Smooth muscle cell (in vitro differentiated cells): ENCODE results near the gene LDLRAD2. TPM values are rescaled to one million over a fixed set of nuclear protein-coding genes. Genes with fewer than 3 reads are reported as not detected.

ENCODE experiments used
- DNase-seq: peaks from one replicate; lab custom pipeline; 2025; ENCODE audit not compliant: unreplicated experiment; lab: John Stamatoyannopoulos, UW
- H2AFZ ChIP-seq: fragments of 200-600 bp; sonication (generic); 2 replicates; pipeline ENCODE4 v1.6.0; 2016; ENCODE audit warnings: antibody characterized with exemption, low read depth, mild to moderate bottlenecking
- H3F3A ChIP-seq: fragments of 200-600 bp; sonication (generic); 2 replicates; pipeline ENCODE4 v1.6.0; 2017; ENCODE audit warnings: antibody characterized with exemption, low read depth
- H3K27ac ChIP-seq: fragments of 200-600 bp; sonication (generic); 2 replicates; pipeline ENCODE4 v1.5.1; 2016; ENCODE audit warnings: low read depth, mild to moderate bottlenecking
- H3K27me3 ChIP-seq: fragments of 200-600 bp; sonication (generic); 2 replicates; pipeline ENCODE4 v1.6.1; 2016; ENCODE audit warnings: low read depth, mild to moderate bottlenecking
- H3K36me3 ChIP-seq: fragments of 200-600 bp; sonication (generic); 2 replicates; pipeline ENCODE4 v1.5.1; 2016; ENCODE audit warnings: low read depth
- H3K4me1 ChIP-seq: fragments of 200-600 bp; sonication (generic); 2 replicates; pipeline ENCODE4 v1.5.1; 2016; ENCODE audit warnings: low read depth
- H3K4me2 ChIP-seq: fragments of 200-600 bp; sonication (generic); 2 replicates; pipeline ENCODE4 v1.6.0; 2016; ENCODE audit warnings: mild to moderate bottlenecking
- H3K4me3 ChIP-seq: fragments of 200-600 bp; sonication (generic); 2 replicates; pipeline ENCODE4 v1.5.1; 2016; ENCODE audit warnings: mild to moderate bottlenecking
- H3K79me2 ChIP-seq: fragments of 200-600 bp; sonication (generic); 2 replicates; pipeline ENCODE4 v1.6.0; 2016; ENCODE audit warnings: low read depth, mild to moderate bottlenecking
- H3K9ac ChIP-seq: fragments of 200-600 bp; sonication (generic); 2 replicates; pipeline ENCODE4 v1.6.0; 2016; ENCODE audit warnings: low read depth
- H3K9me3 ChIP-seq: fragments of 200-600 bp; sonication (generic); replicated peaks from 2 replicates; pipeline ENCODE4 v1.5.1; 2016; ENCODE audit warnings: low read depth
- H4K20me1 ChIP-seq: fragments of 200-600 bp; sonication (generic); 2 replicates; pipeline ENCODE4 v1.6.0; 2016; ENCODE audit warnings: low read depth
- CTCF ChIP-seq: fragments of 200-600 bp; sonication (generic); IDR thresholded peaks from 2 replicates; pipeline ENCODE4 v1.5.1; 2017; ENCODE audit warnings: borderline replicate concordance, mild to moderate bottlenecking, antibody characterized with exemption; ENCODE audit not compliant: insufficient read depth, poor library complexity, severe bottlenecking
- WGBS: methylation state at CpG from one replicate; pipeline ENCODE4 v1.1.7; 2016; ENCODE audit warnings: low lambda C conversion rate; 5-methylcytosine and 5-hydroxymethylcytosine counted together
- polyA plus RNA-seq: library from polyadenylated mRNA; unstranded; fragments of >200 nt; fragmentation: Nextera tagmentation; extraction: Ambion mirVana; gene quantifications from 2 replicates; pipeline ENCODE4 v1.2.1, GENCODE V29; 2016
- total RNA-seq: library from RNA; depleted of rRNA; stranded (reverse); fragments of >200 nt; gene quantifications from 2 replicates; pipeline ENCODE4 v1.2.3, GENCODE V29; 2014

Gene LDLRAD2
- total and polyA plus RNA-seq, 2 experiments from 2014 or later: 0.04 to 7.9 TPM

DNA sequence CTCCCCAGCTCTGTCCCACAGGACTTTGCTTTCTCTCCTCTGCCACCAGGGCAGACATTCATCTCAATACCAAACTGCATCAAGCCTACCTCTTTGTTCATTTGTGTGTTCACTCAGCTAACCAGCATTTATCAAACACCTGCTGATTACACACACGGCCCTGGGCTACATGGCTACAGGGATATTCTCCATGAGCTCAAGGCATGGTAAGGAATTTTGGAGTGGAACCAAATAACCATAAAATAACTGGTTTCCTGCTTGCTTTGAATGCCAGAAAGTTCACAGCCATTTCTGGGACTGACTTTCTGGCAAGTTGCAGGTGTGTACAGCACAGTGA lies 54.6 kb downstream of the LDLRAD2 start:
- H4K20me1 ChIP-seq: no peaks in the 10 kb centered on the region
- WGBS: 100% methylated on average over 1 of the region's 1 CpG
- H3K36me3 ChIP-seq: no peaks in the 10 kb centered on the region
- no peaks in the 10 kb centered on the region for H3K9me3 ChIP-seq
- no peaks in the 10 kb centered on the region for H3K27me3 ChIP-seq
- no peak for DNase-seq
- no peak overlapping the region for H3K9ac ChIP-seq
- no peak overlapping the region for H3K27ac ChIP-seq
- no peaks in the 10 kb centered on the region for H3K4me1 ChIP-seq
- H2AFZ ChIP-seq: no peak overlapping the region
- no peak overlapping the region for H3K4me2 ChIP-seq
- no peaks in the 10 kb centered on the region for H3K79me2 ChIP-seq
- no peak for TF ChIP-seq CTCF
- H3F3A ChIP-seq: no peaks in the 10 kb centered on the region
- H3K4me3 ChIP-seq: no peak overlapping the region

GRCh38 chr1:21867451-21867996 lies 55.5 kb downstream of the LDLRAD2 start:
- no peak for DNase-seq
- no peaks in the 10 kb centered on the region for H3K9me3 ChIP-seq
- no peak overlapping the region for H3K27ac ChIP-seq
- H3K79me2 ChIP-seq: no peaks in the 10 kb centered on the region
- H3K4me1 ChIP-seq: no peaks in the 10 kb centered on the region
- no peaks in the 10 kb centered on the region for H4K20me1 ChIP-seq
- 95% methylated on average over 5 of the region's 5 CpGs for WGBS
- no peaks in the 10 kb centered on the region for H3K27me3 ChIP-seq
- no peak overlapping the region for H3K4me2 ChIP-seq
- H3K4me3 ChIP-seq: no peak overlapping the region
- no peak overlapping the region for H2AFZ ChIP-seq
- H3F3A ChIP-seq: no peaks in the 10 kb centered on the region
- no peak overlapping the region for H3K9ac ChIP-seq
- TF ChIP-seq CTCF: no peak
- H3K36me3 ChIP-seq: no peaks in the 10 kb centered on the region

- Histone ChIP-seq H2AFZ (no peak overlapping the region), H3K27me3 (no peaks in the 10 kb centered on the region), H3K4me1 (no peaks in the 10 kb centered on the region), H3K36me3 (no peaks in the 10 kb centered on the region), H3K4me3 (no peak overlapping the region), H3K4me2 (no peak overlapping the region), H3K9ac (no peak overlapping the region), H3K79me2 (no peaks in the 10 kb centered on the region), H3F3A (no peaks in the 10 kb centered on the region), H4K20me1 (no peaks in the 10 kb centered on the region), H3K9me3 (no peaks in the 10 kb centered on the region), H3K27ac (no peak overlapping the region)
- TF ChIP-seq CTCF: no peak
- DNase-seq: no peak
- 98% methylated on average over 7 of the region's 7 CpGs for WGBS
These were observed 56.4 kb downstream of the LDLRAD2 start for GRCh38 chr1:21868482-21868881.

DNA sequence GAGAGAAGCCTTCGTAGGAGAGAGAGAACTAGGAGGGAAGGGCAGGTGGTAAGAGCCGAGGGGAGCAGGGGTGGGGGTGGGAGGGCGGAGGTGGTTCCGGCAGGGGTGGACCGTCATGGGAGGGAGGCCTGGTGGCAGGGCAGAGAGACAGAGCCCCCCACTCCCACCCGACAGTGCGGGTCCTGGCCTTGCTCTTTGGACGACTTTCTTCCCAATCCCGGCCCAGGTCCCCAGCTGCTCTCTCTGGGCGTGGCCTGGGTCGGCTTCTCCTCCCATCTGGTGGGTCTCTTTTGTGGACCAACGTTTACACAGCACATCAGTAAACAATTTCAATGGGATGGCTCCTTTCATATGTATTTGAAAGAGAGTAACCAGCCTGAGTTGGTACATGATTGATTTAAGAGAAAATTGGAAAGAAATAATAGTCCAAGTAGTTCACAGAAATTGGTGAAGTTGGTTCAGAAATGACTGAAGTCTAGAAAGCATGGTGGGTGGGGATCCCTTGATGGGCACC lies 56.9 kb downstream of the LDLRAD2 start:
- no peak overlapping the region for H3K4me3 ChIP-seq
- no peaks in the 10 kb centered on the region for H4K20me1 ChIP-seq
- H3K4me2 ChIP-seq: no peak overlapping the region
- no peaks in the 10 kb centered on the region for H3K9me3 ChIP-seq
- no peaks in the 10 kb centered on the region for H3K27me3 ChIP-seq
- no peak overlapping the region for H3K9ac ChIP-seq
- no peak for TF ChIP-seq CTCF
- H2AFZ ChIP-seq: no peak overlapping the region
- H3K36me3 ChIP-seq: no peaks in the 10 kb centered on the region
- no peaks in the 10 kb centered on the region for H3F3A ChIP-seq
- no peak for DNase-seq
- WGBS: 91% methylated on average over 11 of the region's 12 CpGs
- H3K79me2 ChIP-seq: no peaks in the 10 kb centered on the region
- no peak overlapping the region for H3K27ac ChIP-seq
- H3K4me1 ChIP-seq: no peaks in the 10 kb centered on the region
